GM18873 (cell line): Measurements from ENCODE around the gene ATG10.
"Not testable (repeated sequence)": the region's sequence is repeated elsewhere in the genome, so short reads cannot be mapped to it uniquely, and the experiment has no call there.

Experiments used
- ATAC-seq: cut with Tn5 transposase; IDR thresholded peaks from one replicate; pipeline ENCODE4 v1.9.1; 2021; ENCODE audit warnings: mild to moderate bottlenecking, moderate library complexity, moderate number of reproducible peaks; ENCODE audit not compliant: unreplicated experiment, low FRiP score

The ATG10 gene

DNA sequence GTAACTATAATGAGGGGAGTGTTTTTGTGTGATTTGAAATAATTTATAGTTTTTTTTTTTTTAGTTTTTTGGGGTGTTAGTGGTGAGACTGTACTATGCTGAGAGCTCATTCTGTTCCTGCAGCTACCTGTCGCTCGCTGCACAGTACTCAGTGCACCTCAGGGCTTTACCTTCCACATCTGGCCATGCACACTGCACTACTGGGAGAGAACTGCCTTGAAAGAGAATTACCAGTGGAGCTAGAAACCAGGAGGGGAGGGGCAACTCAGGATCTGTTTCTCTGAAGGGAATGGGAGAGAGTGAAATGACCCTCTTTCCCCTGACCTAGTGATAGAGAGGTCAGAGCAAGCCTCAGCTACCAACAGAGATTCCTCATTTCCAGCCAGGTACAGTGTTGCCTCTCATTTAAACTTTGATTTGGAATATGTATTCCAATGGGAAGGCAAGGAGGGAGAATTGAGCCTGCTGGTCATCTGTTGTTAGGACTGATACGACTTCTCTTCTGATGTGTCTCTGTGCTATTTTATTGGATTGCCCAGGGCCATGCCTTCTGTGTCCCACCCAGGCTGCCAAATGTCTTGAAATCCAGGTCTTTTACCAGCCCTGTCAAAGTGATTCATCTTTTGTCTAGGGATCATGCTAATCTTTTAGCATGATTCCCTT, 8.9 kb downstream of the ATG10 start:
- ATAC-seq = no peak

GRCh38 chr5:81982172-81982685, 10.4 kb downstream of the ATG10 start:
- not testable (repeated sequence) for ATAC-seq

GRCh38 chr5:81983148-81983547, 11.3 kb downstream of the ATG10 start:
- ATAC-seq = not testable (repeated sequence)

- ATAC-seq = not testable (repeated sequence)
Measured at GRCh38 chr5:81983563-81983962, 11.7 kb downstream of the ATG10 start.

DNA sequence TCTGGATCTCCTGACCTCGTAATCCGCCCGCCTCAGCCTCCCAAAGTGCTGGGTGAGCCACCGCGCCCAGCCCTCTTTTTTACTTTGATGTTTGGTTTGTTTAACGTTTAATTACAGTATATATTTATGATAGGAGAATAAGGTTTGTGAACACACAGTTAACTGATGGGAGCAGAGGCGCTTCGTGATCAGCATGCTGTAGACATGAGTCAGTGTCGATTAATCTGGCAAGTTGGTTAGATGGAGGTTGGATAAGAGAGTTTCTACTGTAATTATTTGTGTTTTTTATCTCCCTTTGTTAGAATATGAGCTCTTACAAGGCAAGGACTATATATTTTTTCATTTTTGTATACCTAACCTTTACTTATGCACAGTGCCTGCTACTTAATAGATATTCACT, 14.3 kb downstream of the ATG10 start:
- ATAC-seq = no peak

GRCh38 chr5:81989204-81989603, 17.4 kb downstream of the ATG10 start:
- ATAC-seq = no peak

DNA sequence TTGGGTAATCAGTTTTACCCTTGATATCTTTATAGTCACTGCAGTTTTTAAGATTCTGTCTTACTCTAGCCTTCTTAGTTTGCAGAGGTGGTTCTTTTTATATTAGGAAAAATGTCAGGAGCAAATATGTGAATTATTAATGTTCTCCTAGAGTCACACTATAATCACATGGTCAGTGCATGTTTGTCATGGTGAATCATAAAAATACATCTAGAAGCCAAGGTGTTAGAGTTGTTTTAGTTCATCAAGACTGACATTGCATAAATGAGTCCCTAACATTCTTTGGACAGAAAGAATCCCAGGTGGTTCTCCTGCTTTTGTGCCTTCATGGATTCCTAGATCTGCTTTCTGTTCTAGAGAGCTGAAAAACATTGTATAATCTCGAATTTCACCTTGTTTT, 22.9 kb downstream of the ATG10 start:
- no peak for ATAC-seq

GRCh38 chr5:81995407-81995806, 23.6 kb downstream of the ATG10 start:
- ATAC-seq = no peak

DNA sequence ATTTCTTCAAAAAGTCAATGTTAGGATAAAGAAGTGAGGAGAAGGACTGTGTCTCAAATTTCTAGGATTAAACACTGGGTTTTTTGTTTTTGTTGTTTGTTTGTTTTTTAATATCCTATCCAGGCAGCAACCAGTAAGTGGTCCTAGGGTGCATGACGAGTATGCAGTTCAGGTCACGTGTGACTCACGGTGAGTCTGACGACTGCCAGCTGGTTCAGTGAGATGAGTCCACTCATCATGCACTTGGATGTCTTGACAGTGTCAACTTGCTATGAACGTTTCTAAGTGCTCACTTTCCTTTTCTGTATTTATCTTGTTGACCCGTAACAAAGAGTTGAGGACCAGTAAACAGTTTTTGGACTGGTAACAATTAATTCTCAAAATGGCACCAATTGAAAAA, 32.7 kb downstream of the ATG10 start:
- ATAC-seq = no peak

DNA sequence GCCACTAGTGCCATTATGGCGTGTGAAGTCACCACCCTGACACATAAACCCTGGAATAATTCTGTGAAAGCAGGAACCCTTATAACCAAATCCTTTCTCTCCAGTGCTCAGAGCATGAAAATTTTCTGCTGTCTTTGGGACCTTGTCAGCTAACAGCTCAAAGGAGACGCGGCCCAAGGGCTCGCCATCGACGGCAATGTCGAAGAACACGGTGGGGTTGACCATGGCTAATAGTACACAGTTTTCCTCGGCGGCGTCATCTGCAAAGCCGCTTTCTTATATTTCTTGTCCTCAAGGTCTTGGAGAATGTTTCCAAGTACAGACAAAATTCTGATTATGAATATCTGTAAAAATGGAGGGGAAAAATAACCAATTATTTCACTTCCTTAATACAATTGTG, 38.0 kb downstream of the ATG10 start:
- not testable (repeated sequence) for ATAC-seq

DNA sequence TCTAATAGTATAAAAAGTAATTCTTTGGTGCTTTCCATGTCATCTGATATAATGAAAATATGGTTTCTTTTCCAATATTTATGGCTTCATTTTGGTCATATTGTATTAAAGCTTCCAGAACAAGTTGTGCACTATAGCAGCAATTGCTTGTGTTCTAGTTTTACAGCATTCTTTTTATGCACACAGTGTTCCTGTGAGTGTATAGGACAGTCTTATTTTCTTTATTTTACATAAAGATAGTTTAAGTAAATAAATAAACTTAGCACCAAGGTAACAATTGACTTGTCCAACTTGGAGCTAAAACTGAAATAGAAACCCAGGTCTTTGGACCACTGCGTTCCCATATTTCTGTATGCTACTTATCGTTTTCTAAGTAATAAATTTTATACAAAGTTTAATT, 38.9 kb downstream of the ATG10 start:
- no peak for ATAC-seq

DNA sequence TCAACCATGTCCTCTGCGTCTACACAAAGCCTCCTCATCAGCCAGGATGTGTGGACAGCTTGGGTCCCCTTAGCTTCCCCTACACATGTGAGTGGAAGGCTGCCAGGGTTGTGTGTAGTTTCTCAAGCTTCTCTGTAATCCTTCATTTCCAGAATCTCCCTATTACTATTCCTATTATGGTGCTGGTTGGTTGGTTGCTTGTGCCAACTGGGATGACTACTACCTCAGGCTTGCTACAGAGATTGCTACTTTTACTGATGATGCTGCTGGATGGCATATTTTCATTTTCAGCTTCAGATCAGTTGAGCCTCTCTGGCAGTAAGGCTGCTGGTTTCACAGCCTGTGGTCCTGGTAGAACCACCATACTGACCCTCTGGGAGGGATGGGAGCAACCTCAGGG, 39.9 kb downstream of the ATG10 start:
- no peak for ATAC-seq

DNA sequence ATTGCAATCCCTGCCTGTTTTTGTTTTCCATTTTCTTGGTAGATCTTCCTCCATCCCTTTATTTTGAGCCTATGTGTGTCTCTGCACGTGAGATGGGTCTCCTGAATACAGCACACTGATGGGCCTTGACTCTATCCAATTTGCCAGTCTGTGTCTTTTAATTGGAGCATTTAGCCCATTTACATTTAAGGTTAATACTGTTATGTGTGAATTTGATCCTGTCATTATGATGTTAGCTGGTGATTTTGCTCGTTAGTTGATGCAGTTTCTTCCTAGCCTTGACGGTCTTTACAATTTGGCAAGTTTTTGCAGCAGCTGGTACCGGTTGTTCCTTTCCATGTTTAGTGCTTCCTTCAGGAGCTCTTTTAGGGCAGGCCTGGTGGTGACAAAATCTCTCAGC, 42.8 kb downstream of the ATG10 start:
- ATAC-seq = not testable (repeated sequence)

- no peak for ATAC-seq
Measured at GRCh38 chr5:82018462-82018861, 46.6 kb downstream of the ATG10 start.

DNA sequence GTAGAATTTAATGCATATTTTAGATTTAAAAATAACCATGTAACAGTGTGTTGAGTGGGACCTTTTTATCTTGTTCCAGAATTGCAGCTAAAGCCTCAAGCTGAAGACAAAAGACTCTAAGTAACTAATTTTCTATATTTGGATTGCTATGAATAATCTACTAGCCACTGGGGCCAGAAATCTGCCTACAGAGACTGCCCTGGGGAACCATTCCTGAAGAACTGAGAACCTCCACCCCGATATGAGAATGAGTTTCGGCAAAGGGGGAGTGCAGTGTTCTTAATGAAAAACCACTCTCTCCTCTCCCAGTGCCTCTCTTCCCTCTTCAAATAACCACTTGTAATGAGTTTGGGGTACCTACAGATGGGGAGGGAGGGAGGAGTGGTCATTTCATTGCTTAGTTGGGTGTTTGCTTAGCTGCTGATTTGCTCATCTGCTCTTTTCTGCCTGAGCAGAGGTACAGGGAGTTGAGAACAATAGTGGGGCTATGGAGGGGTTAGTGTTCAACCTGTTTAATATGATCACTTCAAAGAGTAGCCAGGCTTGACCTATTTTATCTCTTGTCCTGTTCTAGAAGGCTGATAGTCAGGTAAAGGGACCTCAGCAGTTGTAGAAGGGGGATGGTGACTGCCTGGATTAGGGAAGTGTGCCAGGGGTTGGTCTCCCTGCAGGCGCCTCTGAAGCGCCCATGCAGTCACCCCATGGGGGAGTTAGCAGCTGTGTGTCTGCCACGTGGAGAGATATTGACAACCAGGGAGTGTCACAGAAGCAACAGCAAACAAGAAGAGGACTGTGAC, 47.7 kb downstream of the ATG10 start:
- no peak for ATAC-seq

- no peak for ATAC-seq
Measured at GRCh38 chr5:82022499-82022898, 50.7 kb downstream of the ATG10 start.

GRCh38 chr5:82023644-82024043, 51.8 kb downstream of the ATG10 start:
- no peak for ATAC-seq

- ATAC-seq = no peak
Measured at GRCh38 chr5:82031220-82032119, 59.6 kb downstream of the ATG10 start.

GRCh38 chr5:82042894-82043293, 71.1 kb downstream of the ATG10 start:
- ATAC-seq = not testable (repeated sequence)

GRCh38 chr5:82044010-82044409, 72.2 kb downstream of the ATG10 start:
- no peak for ATAC-seq
